H9 (cell line): ENCODE data around the gene AHI1. TPM values are rescaled to one million over a fixed set of nuclear protein-coding genes. Genes with fewer than 3 reads are reported as not detected.

Experiments
- DNase-seq: peaks from one replicate; pipeline ENCODE4 v3.0.0-alpha.2; 2017
- H2AFZ ChIP-seq: one replicate; pipeline ENCODE4 v1.6.1; 2013; ENCODE audit warnings: mild to moderate bottlenecking, low read length, control low read depth, moderate library complexity
- H2AK5ac ChIP-seq: 2 replicates; pipeline ENCODE4 v1.6.1; 2013; ENCODE audit warnings: low read length, control low read depth, mixed read lengths; ENCODE audit not compliant: insufficient read length
- H2BK120ac ChIP-seq: one replicate; pipeline ENCODE4 v1.6.1; 2013; ENCODE audit warnings: low read depth, mild to moderate bottlenecking, low read length, control low read depth, inconsistent platforms; ENCODE audit not compliant: poor library complexity, severe bottlenecking
- H2BK12ac ChIP-seq: 2 replicates; pipeline ENCODE4 v1.6.1; 2013; ENCODE audit warnings: low read length, control low read depth, mixed read lengths, low read depth; ENCODE audit not compliant: insufficient read length
- H2BK15ac ChIP-seq: 2 replicates; pipeline ENCODE4 v1.6.1; 2013; ENCODE audit warnings: low read depth, low read length, control low read depth
- H2BK20ac ChIP-seq: one replicate; pipeline ENCODE4 v1.6.1; 2013; ENCODE audit warnings: low read depth, mild to moderate bottlenecking, low read length, control low read depth, inconsistent platforms; ENCODE audit not compliant: poor library complexity, severe bottlenecking
- H2BK5ac ChIP-seq: 2 replicates; pipeline ENCODE4 v1.6.1; 2013; ENCODE audit warnings: low read length, control low read depth, mixed read lengths; ENCODE audit not compliant: insufficient read length
- H3K14ac ChIP-seq: 2 replicates; pipeline ENCODE4 v1.6.1; 2013; ENCODE audit warnings: low read length, control low read depth; ENCODE audit not compliant: insufficient read depth
- H3K18ac ChIP-seq: 2 replicates; pipeline ENCODE4 v1.6.1; 2013; ENCODE audit warnings: low read depth, mild to moderate bottlenecking, mixed read lengths, low read length, control low read depth; ENCODE audit not compliant: insufficient read length
- H3K23ac ChIP-seq: 2 replicates; pipeline ENCODE4 v1.6.1; 2013; ENCODE audit warnings: low read length, control low read depth, mixed read lengths, low read depth; ENCODE audit not compliant: insufficient read length
- H3K23me2 ChIP-seq: 2 replicates; pipeline ENCODE4 v1.6.1; 2013; ENCODE audit warnings: low read depth, mild to moderate bottlenecking, mixed read lengths, low read length, control low read depth; ENCODE audit not compliant: insufficient read length, poor library complexity, severe bottlenecking
- H3K27ac ChIP-seq: 2 replicates; pipeline ENCODE4 v1.5.1; 2013; ENCODE audit warnings: low read length, control low read depth, mixed read lengths, low read depth; ENCODE audit not compliant: insufficient read length
- H3K27me3 ChIP-seq: 2 replicates; pipeline ENCODE4 v1.6.1; 2013; ENCODE audit warnings: low read length, control low read depth, inconsistent platforms; ENCODE audit not compliant: insufficient read depth
- H3K4ac ChIP-seq: 2 replicates; pipeline ENCODE4 v1.6.1; 2013; ENCODE audit warnings: low read depth, mild to moderate bottlenecking, control low read depth, inconsistent platforms, low read length, moderate library complexity
- H3K4me1 ChIP-seq: 2 replicates; pipeline ENCODE4 v1.6.1; 2013; ENCODE audit warnings: low read length, control low read depth, inconsistent platforms; ENCODE audit not compliant: insufficient read depth
- H3K4me2 ChIP-seq: 2 replicates; pipeline ENCODE4 v1.6.1; 2013; ENCODE audit warnings: low read length, control low read depth, mixed read lengths; ENCODE audit not compliant: insufficient read length, insufficient read depth
- H3K56ac ChIP-seq: 2 replicates; pipeline ENCODE4 v1.6.1; 2013; ENCODE audit warnings: low read depth, mild to moderate bottlenecking, mixed read lengths, low read length, control low read depth; ENCODE audit not compliant: insufficient read length
- H3K79me1 ChIP-seq: 2 replicates; pipeline ENCODE4 v1.6.1; 2013; ENCODE audit warnings: low read depth, mild to moderate bottlenecking, moderate library complexity, low read length, control low read depth, inconsistent platforms; ENCODE audit not compliant: insufficient read depth, poor library complexity, severe bottlenecking
- H3K79me2 ChIP-seq: 2 replicates; pipeline ENCODE4 v1.6.1; 2013; ENCODE audit warnings: low read length, control low read depth, inconsistent platforms; ENCODE audit not compliant: insufficient read depth
- H3K9ac ChIP-seq: 2 replicates; pipeline ENCODE4 v1.6.1; 2013; ENCODE audit warnings: low read length, control low read depth, mixed read lengths; ENCODE audit not compliant: insufficient read length; ENCODE audit errors: extremely low read depth
- H3K9me3 ChIP-seq: one replicate; pipeline ENCODE4 v1.6.1; 2013; ENCODE audit warnings: low read depth, low read length, inconsistent platforms; ENCODE audit not compliant: control insufficient read depth
- H3T11ph ChIP-seq: one replicate; pipeline ENCODE4 v1.6.1; 2013; ENCODE audit warnings: mild to moderate bottlenecking, low read length, control low read depth, inconsistent platforms
- H4K20me1 ChIP-seq: one replicate; pipeline ENCODE4 v1.6.1; 2013; ENCODE audit not compliant: control insufficient read depth, insufficient read length, insufficient read depth
- H4K5ac ChIP-seq: 2 replicates; pipeline ENCODE4 v1.6.1; 2013; ENCODE audit warnings: low read depth, mild to moderate bottlenecking, mixed read lengths, low read length, control low read depth; ENCODE audit not compliant: insufficient read length
- H4K8ac ChIP-seq: replicated peaks from 2 replicates; pipeline ENCODE4 v1.6.1; 2013; ENCODE audit warnings: low read length, control low read depth, mixed read lengths, low read depth; ENCODE audit not compliant: insufficient read length
- H4K91ac ChIP-seq: 2 replicates; pipeline ENCODE4 v1.6.1; 2013; ENCODE audit warnings: low read depth, mild to moderate bottlenecking, moderate library complexity, mixed read lengths, low read length, control low read depth; ENCODE audit not compliant: insufficient read length
- H3K27ac Mint-ChIP-seq, 3 experiments: 2 replicates in 2 of 3; 3 replicates in 1 of 3; pipeline ENCODE4 v1.8.0; 2020 to 2021; ENCODE audit warnings: mixed read lengths in 3 of 3, mild to moderate bottlenecking in 1 of 3, moderate library complexity in 1 of 3
- H3K27me3 Mint-ChIP-seq: 2 replicates; pipeline ENCODE4 v1.8.0; 2021; ENCODE audit warnings: low read depth, mild to moderate bottlenecking, moderate library complexity, mixed read lengths
- H3K36me3 Mint-ChIP-seq, 3 experiments: 2 replicates in 2 of 3; 3 replicates in 1 of 3; pipeline ENCODE4 v1.8.0; 2020 to 2021; ENCODE audit warnings: low read depth in 3 of 3, mixed read lengths in 3 of 3; ENCODE audit not compliant: insufficient read depth in 1 of 3
- H3K4me1 Mint-ChIP-seq, 2 experiments: 2 replicates each; pipeline ENCODE4 v1.8.0; 2020; ENCODE audit warnings: mixed read lengths in 2 of 2
- H3K4me3 Mint-ChIP-seq, 2 experiments: 2 replicates in 1 of 2; 3 replicates in 1 of 2; pipeline ENCODE4 v1.8.0; 2020 to 2021; ENCODE audit warnings: mild to moderate bottlenecking in 2 of 2, mixed read lengths in 2 of 2, moderate library complexity in 1 of 2
- H3K9me3 Mint-ChIP-seq, 2 experiments: 2 replicates in 1 of 2; 3 replicates in 1 of 2; pipeline ENCODE4 v1.8.0; 2020; ENCODE audit warnings: mild to moderate bottlenecking in 2 of 2, mixed read lengths in 2 of 2, moderate library complexity in 1 of 2
- WGBS: extraction: QIAGEN DNeasy Blood & Tissue Kit; methylation state at CpG from one replicate; pipeline ENCODE4 v1.1.7; 2013; ENCODE audit warnings: missing lambda C conversion rate, low lambda C conversion rate, mixed read lengths; ENCODE audit not compliant: insufficient read length; ENCODE audit errors: extremely low coverage; 5-methylcytosine and 5-hydroxymethylcytosine counted together
- total RNA-seq: library from RNA; stranded (reverse); gene quantifications from 2 replicates; pipeline ENCODE4 v1.2.1, GENCODE V29; 2021
- TF ChIP-seq, protein P1 (sequence below): fragments of 200-600 bp; sonication (generic); conservative IDR thresholded peaks from 3 replicates; pipeline ENCODE4 v1.8.0; 2021; ENCODE audit warnings: antibody characterized with exemption, mild to moderate bottlenecking

The AHI1 gene
- total RNA-seq, 1 experiment from 2014 or later: 9.9 TPM

DNA sequence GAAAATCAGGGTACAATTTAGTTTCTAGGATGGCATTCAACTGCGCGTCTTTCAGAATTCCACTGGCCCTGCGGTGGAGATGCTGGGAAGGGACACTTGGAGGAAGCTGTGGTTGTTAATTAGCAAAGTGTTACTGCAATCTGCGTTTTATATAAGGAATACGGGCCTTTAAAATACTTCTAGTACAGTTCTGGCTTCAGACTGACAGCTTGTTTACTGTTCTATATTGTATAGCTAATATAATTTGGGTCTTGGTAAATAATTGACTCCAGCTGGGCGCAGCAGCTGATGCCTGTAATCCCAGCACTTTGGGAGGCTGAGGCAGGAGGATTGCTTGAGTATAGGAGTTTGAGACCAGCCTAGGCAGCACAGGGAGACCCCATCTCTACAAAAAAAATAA, 252.7 kb downstream of the AHI1 start:
- H2AFZ ChIP-seq: no peak overlapping the region

More for the DNA sequence above, 252.7 kb downstream of the AHI1 start:
- H3K79me1 ChIP-seq: no peaks in the 10 kb centered on the region
- H3K4me2 ChIP-seq: no peak overlapping the region
- H4K8ac ChIP-seq: no peak overlapping the region
- no peak overlapping the region for H2BK5ac ChIP-seq
- H3K79me2 ChIP-seq: no peaks in the 10 kb centered on the region
- Mint-ChIP-seq H3K27ac (no peak overlapping the region; a peak in 1 of 7 replicates), H3K27me3 (no peaks in the 10 kb centered on the region), H3K4me3 (no peak overlapping the region), H3K9me3 (no peaks in the 10 kb centered on the region; a peak in 1 of 5 replicates), H3K36me3 (peaks cover 0 to 8% (median 0%) of the 10 kb centered on the region in 3 experiments; a peak in 2 of 7 replicates), H3K4me1 (peaks cover 23 to 25% of the 10 kb centered on the region in 2 experiments)
- H3K23me2 ChIP-seq: no peaks in the 10 kb centered on the region
- no peaks in the 10 kb centered on the region for H4K20me1 ChIP-seq
- H3K56ac ChIP-seq: no peak overlapping the region
- H3K9ac ChIP-seq: no peak overlapping the region
- WGBS: no CpG with 5 or more reads among the region's 6 CpGs
- H2BK120ac ChIP-seq: no peak overlapping the region
- TF ChIP-seq, protein P1, sequence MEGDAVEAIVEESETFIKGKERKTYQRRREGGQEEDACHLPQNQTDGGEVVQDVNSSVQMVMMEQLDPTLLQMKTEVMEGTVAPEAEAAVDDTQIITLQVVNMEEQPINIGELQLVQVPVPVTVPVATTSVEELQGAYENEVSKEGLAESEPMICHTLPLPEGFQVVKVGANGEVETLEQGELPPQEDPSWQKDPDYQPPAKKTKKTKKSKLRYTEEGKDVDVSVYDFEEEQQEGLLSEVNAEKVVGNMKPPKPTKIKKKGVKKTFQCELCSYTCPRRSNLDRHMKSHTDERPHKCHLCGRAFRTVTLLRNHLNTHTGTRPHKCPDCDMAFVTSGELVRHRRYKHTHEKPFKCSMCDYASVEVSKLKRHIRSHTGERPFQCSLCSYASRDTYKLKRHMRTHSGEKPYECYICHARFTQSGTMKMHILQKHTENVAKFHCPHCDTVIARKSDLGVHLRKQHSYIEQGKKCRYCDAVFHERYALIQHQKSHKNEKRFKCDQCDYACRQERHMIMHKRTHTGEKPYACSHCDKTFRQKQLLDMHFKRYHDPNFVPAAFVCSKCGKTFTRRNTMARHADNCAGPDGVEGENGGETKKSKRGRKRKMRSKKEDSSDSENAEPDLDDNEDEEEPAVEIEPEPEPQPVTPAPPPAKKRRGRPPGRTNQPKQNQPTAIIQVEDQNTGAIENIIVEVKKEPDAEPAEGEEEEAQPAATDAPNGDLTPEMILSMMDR: no peak
- no peak overlapping the region for H2BK20ac ChIP-seq
- H3K9me3 ChIP-seq: no peaks in the 10 kb centered on the region
- no peak for DNase-seq
- peaks cover 6% of the 10 kb centered on the region; the same call in 1 of the 2 replicates for H3K4me1 ChIP-seq
- no peak overlapping the region for H3K14ac ChIP-seq
- H3K23ac ChIP-seq: no peak overlapping the region
- H3K18ac ChIP-seq: no peak overlapping the region
- no peak overlapping the region for H3T11ph ChIP-seq
- H3K27me3 ChIP-seq: no peaks in the 10 kb centered on the region; the same call in 1 of the 2 replicates
- H4K5ac ChIP-seq: no peak overlapping the region
- H3K27ac ChIP-seq: no peak overlapping the region
- no peak overlapping the region for H2BK12ac ChIP-seq
- no peak overlapping the region for H4K91ac ChIP-seq
- H2AK5ac ChIP-seq: no peak overlapping the region
- H3K4ac ChIP-seq: no peak overlapping the region
- no peak overlapping the region for H2BK15ac ChIP-seq
